ENCODE data around the gene KCNK17. TPM values are rescaled to one million over a fixed set of nuclear protein-coding genes. Genes with fewer than 3 reads are reported as not detected.

The KCNK17 gene
- total RNA-seq, 4 donors from 2014 or later: 0.67 to 2.1 (median 1.7) TPM; not detected in 1

GRCh38 chr6:39261751-39262150, 52.5 kb downstream of the KCNK17 start:
- Histone ChIP-seq H3K27ac (no peak overlapping the region), H3K9me3 (no peaks in the 10 kb centered on the region), H3K4me1 (no peaks in the 10 kb centered on the region), H3K27me3 (no peaks in the 10 kb centered on the region), H3K36me3 (no peaks in the 10 kb centered on the region), H3K4me3 (no peak overlapping the region)
- TF ChIP-seq CTCF (IDR thresholded peaks at IDR 0.05): no peak
- TF ChIP-seq POLR2A (IDR thresholded peaks at IDR 0.05): no peak
- no peak for DNase-seq

DNA sequence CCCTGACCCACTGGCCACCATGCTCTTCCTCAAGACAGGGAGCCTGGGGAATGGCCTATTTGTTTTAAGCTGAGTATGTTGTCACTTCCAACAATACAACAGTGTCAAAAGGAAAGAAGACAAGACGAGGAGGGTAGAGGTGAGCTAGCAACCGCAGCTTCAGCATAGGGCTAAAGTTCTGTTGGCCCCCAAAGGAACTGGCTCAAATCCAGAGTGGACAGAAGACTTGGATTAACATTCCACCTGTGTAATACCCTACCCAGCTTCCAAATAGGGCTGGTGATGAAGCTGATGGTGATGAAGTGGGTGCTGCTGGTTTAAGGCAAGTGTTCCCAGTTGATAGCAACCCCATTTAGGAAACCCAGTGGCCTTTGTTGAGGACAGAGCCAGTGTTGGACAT, 53.3 kb downstream of the KCNK17 start:
- no peaks in the 10 kb centered on the region for H3K27me3 ChIP-seq
- no peak for TF ChIP-seq POLR2A (IDR thresholded peaks at IDR 0.05)
- no peak for TF ChIP-seq CTCF (IDR thresholded peaks at IDR 0.05)
- no peak overlapping the region for H3K4me3 ChIP-seq
- no peak overlapping the region for H3K27ac ChIP-seq
- no peaks in the 10 kb centered on the region for H3K9me3 ChIP-seq
- no peak for DNase-seq
- no peaks in the 10 kb centered on the region for H3K36me3 ChIP-seq
- H3K4me1 ChIP-seq: no peaks in the 10 kb centered on the region

DNA sequence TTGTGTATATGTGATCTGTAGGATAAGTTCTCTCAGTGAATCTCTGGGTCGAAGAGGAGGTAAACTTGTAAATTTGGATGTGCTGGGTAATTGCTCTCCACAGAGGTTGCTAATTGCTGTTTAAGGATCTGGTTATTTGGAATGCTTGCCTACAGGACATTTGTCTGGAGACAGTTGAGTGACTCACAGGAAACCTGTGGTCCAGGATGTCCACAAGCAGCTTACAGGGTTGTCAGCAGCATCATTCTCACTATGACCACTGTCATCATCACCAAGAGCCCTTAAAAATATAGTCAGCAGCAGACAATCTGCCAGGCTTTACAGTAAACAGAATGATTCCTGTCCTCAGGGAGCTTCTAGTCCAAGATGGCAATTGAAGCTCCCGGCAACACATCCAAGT, 53.8 kb downstream of the KCNK17 start:
- Histone ChIP-seq H3K4me1 (no peaks in the 10 kb centered on the region), H3K9me3 (no peaks in the 10 kb centered on the region), H3K27ac (no peak overlapping the region), H3K36me3 (no peaks in the 10 kb centered on the region), H3K27me3 (no peaks in the 10 kb centered on the region), H3K4me3 (no peak overlapping the region)
- no peak for DNase-seq
- TF ChIP-seq CTCF (IDR thresholded peaks at IDR 0.05) (no peak), POLR2A (IDR thresholded peaks at IDR 0.05) (no peak)

DNA sequence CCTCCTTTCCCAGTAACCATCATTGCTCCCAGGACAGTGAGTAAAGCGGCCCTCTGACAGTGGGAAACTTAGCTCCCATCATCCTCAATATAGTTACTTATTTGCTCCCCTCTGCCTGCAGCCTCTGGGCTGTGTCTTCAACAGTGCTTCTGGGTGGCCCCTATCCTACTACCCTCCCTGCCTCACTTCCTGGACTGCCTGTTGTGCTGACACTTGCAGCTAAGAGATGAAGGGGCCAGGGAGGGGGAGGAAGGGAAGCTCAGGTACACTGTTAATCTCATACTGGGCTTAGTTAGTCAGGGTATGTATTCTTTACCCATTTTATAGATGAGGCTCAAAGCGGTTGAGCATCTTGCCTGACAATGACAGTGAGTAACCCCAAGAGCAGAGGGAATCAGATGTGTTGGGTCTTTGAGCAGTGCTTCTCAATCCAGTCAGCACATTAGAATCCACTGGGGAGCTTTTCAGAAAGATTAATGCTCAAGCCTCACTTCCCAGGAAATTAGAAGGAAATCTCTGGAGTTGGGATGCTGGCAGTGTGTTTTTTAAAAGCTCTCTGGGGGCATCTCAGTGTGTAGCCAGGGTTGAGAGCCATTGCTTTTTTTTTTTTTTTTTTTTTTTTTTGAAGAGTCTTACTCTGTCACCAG, 57.8 kb downstream of the KCNK17 start:
- Histone ChIP-seq H3K9me3 (no peaks in the 10 kb centered on the region), H3K27ac (no peak overlapping the region), H3K36me3 (no peaks in the 10 kb centered on the region), H3K4me3 (no peak overlapping the region), H3K4me1 (peaks cover 0 to under 1% (median 0%) of the 10 kb centered on the region in 4 donors), H3K27me3 (no peaks in the 10 kb centered on the region)
- no peak for DNase-seq
- no peak for TF ChIP-seq POLR2A (IDR thresholded peaks at IDR 0.05)
- TF ChIP-seq CTCF (IDR thresholded peaks at IDR 0.05): no peak

DNA sequence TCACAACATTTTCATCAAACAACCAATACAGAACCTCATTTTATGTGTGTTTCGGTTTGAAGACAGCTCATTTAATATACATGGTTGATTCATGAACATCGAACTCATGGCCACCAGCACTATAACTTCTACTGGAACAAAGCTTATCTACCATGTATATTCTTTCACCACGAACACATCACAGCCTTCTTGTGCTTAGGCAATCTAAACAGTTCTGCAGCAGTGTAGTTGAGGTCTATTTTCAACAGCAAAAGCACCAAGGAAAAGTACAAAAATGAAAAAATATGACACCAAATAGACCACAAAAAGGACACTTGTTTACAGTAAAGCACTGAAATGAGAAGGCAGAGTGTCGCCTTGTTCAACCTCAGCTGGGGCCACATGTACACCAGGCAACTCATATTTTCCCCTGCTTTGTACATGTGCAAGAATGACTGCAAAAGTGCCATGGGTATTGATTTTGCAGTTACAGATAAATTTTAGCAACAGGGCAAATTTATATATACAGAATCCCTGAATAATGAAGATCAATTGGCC, 59.2 kb downstream of the KCNK17 start:
- H3K27ac ChIP-seq: no peak overlapping the region
- no peak overlapping the region for H3K4me3 ChIP-seq
- H3K27me3 ChIP-seq: no peaks in the 10 kb centered on the region
- no peak for DNase-seq
- H3K4me1 ChIP-seq: peaks cover 0 to 4% (median 0%) of the 10 kb centered on the region in 4 donors
- no peaks in the 10 kb centered on the region for H3K9me3 ChIP-seq
- no peaks in the 10 kb centered on the region for H3K36me3 ChIP-seq
- TF ChIP-seq POLR2A (IDR thresholded peaks at IDR 0.05) (no peak), CTCF (IDR thresholded peaks at IDR 0.05) (no peak)

Measured in Peyer's patch (tissue), 4 donors.